Endothelial cell of umbilical vein (primary cell): Measurements from ENCODE around the gene IGF1. TPM values are rescaled to one million over a fixed set of nuclear protein-coding genes. Genes with fewer than 3 reads are reported as not detected.

Experiments
- BruUV-seq: library from RNA; stranded (reverse); fragments of 400-500 nt; replicated peaks from 2 replicates; lab custom pipeline; 2021; lab: Mats Ljungman, UMichigan
- CTCF ChIA-PET: fragments of 300-600, 350-600 bp; sonication (Branson Sonifier 250); formaldehyde crosslinking; loops from one replicate; lab custom pipeline; 2021; ENCODE audit warnings: antibody characterized with exemption, inconsistent platforms; lab: Charles Lee
- POLR2A ChIA-PET: fragments of 300-600, 350-600 bp; sonication (Branson Sonifier 250); formaldehyde crosslinking; loops from one replicate; lab custom pipeline; 2021; ENCODE audit warnings: antibody characterized with exemption, inconsistent platforms; lab: Charles Lee
- DNase-seq: peaks from one replicate; pipeline ENCODE4 v3.0.0-alpha.2; 2011; ENCODE audit warnings: low read depth, low spot score
- FAIRE-seq: peaks from 2 replicates; lab custom pipeline; 2011; peaks lifted over from hg19 to GRCh38; lab: Jason Lieb, UNC
- H2AFZ ChIP-seq: 2 replicates; pipeline ENCODE4 v1.6.0; 2012; ENCODE audit warnings: low read depth, low read length, control low read depth, inconsistent platforms
- H3K27ac ChIP-seq: 2 replicates; pipeline ENCODE4 v1.5.1; 2011; ENCODE audit warnings: low read depth, mild to moderate bottlenecking, control low read depth, low read length, moderate library complexity; ENCODE audit not compliant: insufficient read depth
- H3K27me3 ChIP-seq, 2 experiments: 2 replicates each; pipeline versions ENCODE4 v1.6.0 to v1.6.1; 2011; ENCODE audit warnings: low read length in 2 of 2, mixed read lengths in 1 of 2; ENCODE audit not compliant: control insufficient read depth in 2 of 2, insufficient read depth in 2 of 2
- H3K36me3 ChIP-seq, 2 experiments: 2 replicates in 1 of 2; 3 replicates in 1 of 2; pipeline ENCODE4 v1.5.1; 2011; ENCODE audit warnings: low read length in 2 of 2, mild to moderate bottlenecking in 1 of 2, moderate library complexity in 1 of 2; ENCODE audit not compliant: control insufficient read depth in 2 of 2, insufficient read depth in 2 of 2; ENCODE audit errors: extremely low read depth in 1 of 2
- H3K4me1 ChIP-seq: 3 replicates; pipeline ENCODE4 v1.5.1; 2011; ENCODE audit warnings: mild to moderate bottlenecking, low read length; ENCODE audit not compliant: control insufficient read depth, insufficient read depth; ENCODE audit errors: extremely low read depth
- H3K4me2 ChIP-seq: 2 replicates; pipeline ENCODE4 v1.6.1; 2011; ENCODE audit warnings: low read length, control low read depth, mixed read lengths; ENCODE audit not compliant: insufficient read depth
- H3K4me3 ChIP-seq, 3 experiments: fragments of 200-600 bp in 1 of 3; sonication (generic), shearing (Covaris generic) in 1 of 3; replicated peaks in 1 of 3; 2 replicates each; pipeline ENCODE4 v1.5.1; 2011 to 2016; ENCODE audit warnings: control low read depth in 3 of 3, low read length in 3 of 3, mild to moderate bottlenecking in 2 of 3, inconsistent platforms in 1 of 3, low read depth in 1 of 3, moderate library complexity in 1 of 3; ENCODE audit not compliant: insufficient read depth in 1 of 3
- H3K79me2 ChIP-seq: 2 replicates; pipeline ENCODE4 v1.6.0; 2012; ENCODE audit warnings: low read length, inconsistent platforms; ENCODE audit not compliant: control insufficient read depth, insufficient read depth
- H3K9ac ChIP-seq: replicated peaks from 2 replicates; pipeline ENCODE3; 2011; ENCODE audit warnings: low read length, control low read depth; ENCODE audit not compliant: insufficient read depth; ENCODE audit errors: extremely low read depth
- H3K9me1 ChIP-seq: replicated peaks from 3 replicates; pipeline ENCODE4 v1.6.0; 2011; ENCODE audit warnings: mild to moderate bottlenecking, low read length; ENCODE audit not compliant: control insufficient read depth, insufficient read depth; ENCODE audit errors: extremely low read depth
- H3K9me3 ChIP-seq: replicated peaks from 2 replicates; pipeline ENCODE4 v1.5.1; 2012; ENCODE audit warnings: low read length, inconsistent platforms; ENCODE audit not compliant: control insufficient read depth, insufficient read depth
- H4K20me1 ChIP-seq: replicated peaks from 2 replicates; pipeline ENCODE3; 2011; ENCODE audit warnings: mild to moderate bottlenecking, low read length; ENCODE audit not compliant: control insufficient read depth, insufficient read depth; ENCODE audit errors: extremely low read depth
- EZH2 ChIP-seq: IDR thresholded peaks from 2 replicates; pipeline ENCODE4 v1.6.1; 2012; ENCODE audit warnings: borderline replicate concordance, low read depth, mild to moderate bottlenecking, moderate library complexity, low read length, inconsistent platforms; ENCODE audit not compliant: severe bottlenecking
- GATA2 ChIP-seq: IDR thresholded peaks from 2 replicates; pipeline ENCODE4 v1.7.0; 2011; ENCODE audit warnings: low read depth, mild to moderate bottlenecking, moderate library complexity, mixed read lengths, low read length; ENCODE audit not compliant: insufficient read length, insufficient read depth
- JUN ChIP-seq: IDR thresholded peaks from 2 replicates; pipeline ENCODE4 v1.6.1; 2011; ENCODE audit warnings: borderline replicate concordance, low read depth; ENCODE audit not compliant: insufficient read length, insufficient read depth
- MYC ChIP-seq: IDR thresholded peaks from one replicate; pipeline ENCODE4 v1.6.1; 2011; ENCODE audit warnings: mild to moderate bottlenecking, low read depth, low read length
- dilution Hi-C: fragments of 300-500 bp; cut with MboI; formaldehyde crosslinking; loops from one replicate; pipeline ENCODE4 v1.15.0; 2019; ENCODE audit warnings: low sequenced_read_pairs; ENCODE audit not compliant: extremely low pct_ligation_motif_present
- intact Hi-C: fragments of 100-400 bp; cut with micrococcal nuclease; formaldehyde crosslinking; loops from one replicate; pipeline ENCODE4 v1.10.0; 2022
- polyA plus RNA-seq, 4 experiments: library from polyadenylated mRNA; depleted of rRNA in 3 of 4; stranded (reverse) in 3 of 4; unstranded in 1 of 4; fragments of >200 nt; gene quantifications; 2 replicates each; pipeline versions ENCODE4 v1.2.1 to v1.2.3, GENCODE V29; 2011 to 2012; ENCODE audit warnings: missing spikeins in 1 of 4
- total RNA-seq: library from RNA; stranded (reverse); gene quantifications from 2 replicates; pipeline ENCODE4 v1.2.3, GENCODE V29; 2021
- TF ChIP-seq, protein P1 (sequence below), 2 donors: IDR thresholded peaks; 1 replicate in 1 of 2; 2 replicates in 1 of 2; pipeline ENCODE4 v1.5.1; 2011; ENCODE audit warnings: low read length in 2 of 2, mild to moderate bottlenecking in 2 of 2, moderate library complexity in 2 of 2, control low read depth in 1 of 2, inconsistent platforms in 1 of 2, low read depth in 1 of 2; ENCODE audit not compliant: insufficient read depth in 1 of 2; ENCODE audit errors: extremely low read depth in 1 of 2

IGF1 gene
- total and polyA plus RNA-seq, 2 donors (not counting 3 experiments of a cell fraction or from before 2014, with no cell fraction given), result 0.10 TPM; not detected in 1

DNA sequence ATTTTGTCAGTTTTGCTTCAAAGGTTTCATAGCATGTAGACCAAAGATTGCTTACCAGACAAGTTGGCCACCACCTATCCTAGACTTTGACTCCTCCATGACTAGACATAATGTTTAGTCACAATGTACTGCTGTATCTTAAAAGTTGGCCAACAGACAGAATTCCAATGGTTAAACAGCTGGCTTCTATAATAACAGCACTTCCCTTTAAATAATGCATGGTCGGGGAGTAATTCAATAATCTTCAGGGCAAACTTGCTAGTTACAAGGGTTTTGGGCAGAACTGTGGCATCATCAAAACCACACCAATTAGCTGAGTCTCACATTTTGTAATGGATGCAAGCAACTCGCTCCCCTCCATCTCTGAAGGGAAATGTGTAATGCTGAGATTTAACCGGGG is 56.9 kb downstream of the IGF1 start:
- H3K9me3 ChIP-seq, result no peaks in the 10 kb centered on the region
- H4K20me1 ChIP-seq, result no peaks in the 10 kb centered on the region
- no TSS peak for BruUV-seq
- TF ChIP-seq MYC (no peak), EZH2 (no peak), JUN (no peak), GATA2 (no peak)
- TF ChIP-seq, protein P1, sequence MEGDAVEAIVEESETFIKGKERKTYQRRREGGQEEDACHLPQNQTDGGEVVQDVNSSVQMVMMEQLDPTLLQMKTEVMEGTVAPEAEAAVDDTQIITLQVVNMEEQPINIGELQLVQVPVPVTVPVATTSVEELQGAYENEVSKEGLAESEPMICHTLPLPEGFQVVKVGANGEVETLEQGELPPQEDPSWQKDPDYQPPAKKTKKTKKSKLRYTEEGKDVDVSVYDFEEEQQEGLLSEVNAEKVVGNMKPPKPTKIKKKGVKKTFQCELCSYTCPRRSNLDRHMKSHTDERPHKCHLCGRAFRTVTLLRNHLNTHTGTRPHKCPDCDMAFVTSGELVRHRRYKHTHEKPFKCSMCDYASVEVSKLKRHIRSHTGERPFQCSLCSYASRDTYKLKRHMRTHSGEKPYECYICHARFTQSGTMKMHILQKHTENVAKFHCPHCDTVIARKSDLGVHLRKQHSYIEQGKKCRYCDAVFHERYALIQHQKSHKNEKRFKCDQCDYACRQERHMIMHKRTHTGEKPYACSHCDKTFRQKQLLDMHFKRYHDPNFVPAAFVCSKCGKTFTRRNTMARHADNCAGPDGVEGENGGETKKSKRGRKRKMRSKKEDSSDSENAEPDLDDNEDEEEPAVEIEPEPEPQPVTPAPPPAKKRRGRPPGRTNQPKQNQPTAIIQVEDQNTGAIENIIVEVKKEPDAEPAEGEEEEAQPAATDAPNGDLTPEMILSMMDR (IDR thresholded peaks at IDR 0.05; ENCODE audit: extremely low read depth in 1 of 2, insufficient read depth in 1 of 2, low read depth in 1 of 2, low read length in 2 of 2), result no peak
- no peak overlapping the region for H3K4me2 ChIP-seq
- dilution Hi-C loops (no loop called here), intact Hi-C loops (no loop called here)
- no peak overlapping the region for H3K9ac ChIP-seq
- FAIRE-seq (no peak), DNase-seq (no peak)
- no peaks in the 10 kb centered on the region for H3K9me1 ChIP-seq
- H3K4me1 ChIP-seq, result peaks cover 8% of the 10 kb centered on the region
- no peak overlapping the region for H2AFZ ChIP-seq
- H3K27me3 ChIP-seq, result no peaks in the 10 kb centered on the region
- POLR2A ChIA-PET, result no interaction called here
- H3K4me3 ChIP-seq, result no peak overlapping the region
- CTCF ChIA-PET, result no interaction called here
- no peak overlapping the region for H3K27ac ChIP-seq
- H3K36me3 ChIP-seq, result no peaks in the 10 kb centered on the region
- no peaks in the 10 kb centered on the region for H3K79me2 ChIP-seq
